Uterus (tissue), 2 donors: ENCODE measurements around the gene ITSN2.

ENCODE experiments used
- CTCF ChIP-seq, 4 experiments: fragments of 200-600 bp in 2 of 4; fragments of 450-650 bp in 2 of 4; sonication (generic) in 2 of 4; IDR thresholded peaks; one replicate each; pipeline ENCODE4 v1.5.1; 2016 to 2019; ENCODE audit warnings: antibody characterized with exemption in 4 of 4, mild to moderate bottlenecking in 2 of 4, moderate library complexity in 1 of 4
- POLR2A ChIP-seq, 2 donors: fragments of 450-650 bp; IDR thresholded peaks; one replicate each; pipeline ENCODE4 v1.6.1; 2016; ENCODE audit warnings: antibody characterized with exemption in 2 of 2, mild to moderate bottlenecking in 1 of 2, moderate library complexity in 1 of 2

GRCh38 chr2:24191156-24191555, 169.2 kb downstream of the ITSN2 start:
- TF ChIP-seq CTCF (IDR thresholded peaks at IDR 0.05) (no peak), POLR2A (IDR thresholded peaks at IDR 0.05) (no peak)
